ENCODE data around the gene LRR1.

The LRR1 gene

GRCh38 chr14:49586673-49587460, 11.9 kb upstream of the LRR1 start:
- H3K4me3 ChIP-seq (ENCODE audit: low read length): peak overlapping the region; percentile 33
- TF ChIP-seq CTCF (conservative IDR thresholded peaks at IDR 0.05; ENCODE audit: low read length): peak; percentile 86
- DNase-seq (ENCODE audit: low read depth): peak; percentile 78

- H3K4me3 ChIP-seq (ENCODE audit: low read length): no peak overlapping the region
- TF ChIP-seq CTCF (conservative IDR thresholded peaks at IDR 0.05; ENCODE audit: low read length): no peak
- DNase-seq (ENCODE audit: low read depth): no peak
Measured at GRCh38 chr14:49589387-49589786, 9.4 kb upstream of the LRR1 start.

GRCh38 chr14:49593016-49593415, 5.7 kb upstream of the LRR1 start:
- no peak for DNase-seq (ENCODE audit: low read depth)
- no peak for TF ChIP-seq CTCF (conservative IDR thresholded peaks at IDR 0.05; ENCODE audit: low read length)
- no peak overlapping the region for H3K4me3 ChIP-seq (ENCODE audit: low read length)

- H3K4me3 ChIP-seq (ENCODE audit: low read length): no peak overlapping the region
- no peak for DNase-seq (ENCODE audit: low read depth)
- no peak for TF ChIP-seq CTCF (conservative IDR thresholded peaks at IDR 0.05; ENCODE audit: low read length)
Measured at GRCh38 chr14:49594347-49595091, 4.2 kb upstream of the LRR1 start.

GRCh38 chr14:49598189-49598484, 603 bp upstream of the LRR1 start:
- TF ChIP-seq CTCF (conservative IDR thresholded peaks at IDR 0.05; ENCODE audit: low read length): no peak
- peak overlapping the region; percentile 96 for H3K4me3 ChIP-seq (ENCODE audit: low read length)
- DNase-seq (ENCODE audit: low read depth): no peak

GRCh38 chr14:49607583-49607982, 8.8 kb downstream of the LRR1 start:
- DNase-seq (ENCODE audit: low read depth): no peak
- H3K4me3 ChIP-seq (ENCODE audit: low read length): no peak overlapping the region
- TF ChIP-seq CTCF (conservative IDR thresholded peaks at IDR 0.05; ENCODE audit: low read length): no peak

GRCh38 chr14:49612251-49612650, 13.5 kb downstream of the LRR1 start:
- DNase-seq (ENCODE audit: low read depth): no peak
- H3K4me3 ChIP-seq (ENCODE audit: low read length): no peak overlapping the region
- no peak for TF ChIP-seq CTCF (conservative IDR thresholded peaks at IDR 0.05; ENCODE audit: low read length)
